ENCODE measurements around the gene ACOT6. TPM values are rescaled to one million over a fixed set of nuclear protein-coding genes. Genes with fewer than 3 reads are reported as not detected.

ACOT6 gene
- total RNA-seq, 3 donors from 2014 or later: 0.16 TPM; not detected in 2

- Histone ChIP-seq H3K36me3 (no peaks in the 10 kb centered on the region), H3K4me1 (no peaks in the 10 kb centered on the region), H3K4me3 (peak overlapping the region; percentile 60 to 93 (median 60)), H3K27ac (peak overlapping the region; percentile 72 to 90), H3K9me3 (no peaks in the 10 kb centered on the region), H3K27me3 (no peaks in the 10 kb centered on the region)
- TF ChIP-seq POLR2AphosphoS5 (IDR thresholded peaks at IDR 0.05): no peak
- no peak for TF ChIP-seq POLR2A (IDR thresholded peaks at IDR 0.05)
- TF ChIP-seq CTCF (IDR thresholded peaks at IDR 0.05): no peak
- intact Hi-C loops (cut with DNase I; ENCODE audit: low total_unique reads): no loop called here
- DNase-seq (ENCODE audit: low spot score in 2 of 2): no peak
Observed at GRCh38 chr14:73613046-73613383, 698 bp downstream of the ACOT6 start.

- Histone ChIP-seq H3K9me3 (no peaks in the 10 kb centered on the region), H3K27ac (no peak overlapping the region), H3K4me1 (no peaks in the 10 kb centered on the region), H3K4me3 (peak overlapping the region in 2 of 3 donors; percentile 60 to 93), H3K36me3 (no peaks in the 10 kb centered on the region), H3K27me3 (no peaks in the 10 kb centered on the region)
- TF ChIP-seq POLR2AphosphoS5 (IDR thresholded peaks at IDR 0.05) (no peak), CTCF (IDR thresholded peaks at IDR 0.05) (no peak), POLR2A (IDR thresholded peaks at IDR 0.05) (no peak)
- no peak for DNase-seq (ENCODE audit: low spot score in 2 of 2)
- intact Hi-C loops (cut with DNase I; ENCODE audit: low total_unique reads): no loop called here
Observed at GRCh38 chr14:73613419-73613963, 1.2 kb downstream of the ACOT6 start.

- no peak for TF ChIP-seq CTCF (IDR thresholded peaks at IDR 0.05)
- no peak for TF ChIP-seq POLR2AphosphoS5 (IDR thresholded peaks at IDR 0.05)
- TF ChIP-seq POLR2A (IDR thresholded peaks at IDR 0.05): no peak
Observed at GRCh38 chr14:73616831-73617230, 4.5 kb downstream of the ACOT6 start.

GRCh38 chr14:73619524-73619923 lies 7.2 kb downstream of the ACOT6 start:
- no peak for DNase-seq (ENCODE audit: low spot score in 2 of 2)
- Histone ChIP-seq H3K9me3 (no peaks in the 10 kb centered on the region), H3K27ac (no peak overlapping the region), H3K4me3 (no peak overlapping the region), H3K27me3 (no peaks in the 10 kb centered on the region), H3K4me1 (no peaks in the 10 kb centered on the region), H3K36me3 (no peaks in the 10 kb centered on the region)
- TF ChIP-seq POLR2A (IDR thresholded peaks at IDR 0.05): no peak
- TF ChIP-seq CTCF (IDR thresholded peaks at IDR 0.05): no peak
- TF ChIP-seq POLR2AphosphoS5 (IDR thresholded peaks at IDR 0.05): no peak
- intact Hi-C loops (cut with DNase I; ENCODE audit: low total_unique reads): loop anchor here (5.0 kb wide), 1 partner anchor 442 kb away; no protein-coding TSS in a partner anchor

More at GRCh38 chr14:73616831-73617230, 4.5 kb downstream of the ACOT6 start:
- intact Hi-C loops (cut with DNase I; ENCODE audit: low total_unique reads): loop anchor here (5.0 kb wide), 1 partner anchor 440 kb away; no protein-coding TSS in a partner anchor
- no peak for DNase-seq (ENCODE audit: low spot score in 2 of 2)
- no peaks in the 10 kb centered on the region for H3K4me1 ChIP-seq
- no peak overlapping the region for H3K4me3 ChIP-seq
- H3K27ac ChIP-seq: no peak overlapping the region
- no peaks in the 10 kb centered on the region for H3K27me3 ChIP-seq
- H3K9me3 ChIP-seq: no peaks in the 10 kb centered on the region
- no peaks in the 10 kb centered on the region for H3K36me3 ChIP-seq

GRCh38 chr14:73620268-73620667 lies 8.0 kb downstream of the ACOT6 start:
- no peaks in the 10 kb centered on the region for H3K4me1 ChIP-seq
- DNase-seq (ENCODE audit: low spot score in 2 of 2): no peak
- no peaks in the 10 kb centered on the region for H3K9me3 ChIP-seq
- no peak overlapping the region for H3K27ac ChIP-seq
- intact Hi-C loops (cut with DNase I; ENCODE audit: low total_unique reads): no loop called here
- no peaks in the 10 kb centered on the region for H3K27me3 ChIP-seq
- H3K36me3 ChIP-seq: no peaks in the 10 kb centered on the region
- H3K4me3 ChIP-seq: no peak overlapping the region
- TF ChIP-seq POLR2AphosphoS5 (IDR thresholded peaks at IDR 0.05): no peak
- no peak for TF ChIP-seq CTCF (IDR thresholded peaks at IDR 0.05)
- no peak for TF ChIP-seq POLR2A (IDR thresholded peaks at IDR 0.05)
